Heart left ventricle (tissue), 16 donors: ENCODE measurements around the gene ARHGAP20. TPM values are rescaled to one million over a fixed set of nuclear protein-coding genes. Genes with fewer than 3 reads are reported as not detected.

Source experiments
- ATAC-seq, 4 donors: fragments of 200-7000 bp; cut with Tn5 transposase; one replicate each; pipeline ENCODE4 v1.9.1; 2020 to 2022; ENCODE audit warnings: moderate library complexity in 4 of 4, mild to moderate bottlenecking in 3 of 4, moderate number of reproducible peaks in 1 of 4
- DNase-seq, 5 donors: peaks; one replicate each; pipeline ENCODE4 v3.0.0-alpha.2; 2020
- H3K27ac ChIP-seq, 12 donors: fragments of 200-600 bp; sonication (generic) in 4 of 12; one replicate each; pipeline versions ENCODE4 v1.5.0 to v1.8.0; 2016 to 2022; ENCODE audit warnings: mild to moderate bottlenecking in 2 of 12
- H3K27me3 ChIP-seq, 9 donors: fragments of 200-600 bp; sonication (generic) in 2 of 9; one replicate each; pipeline versions ENCODE4 v1.5.1 to v1.8.0; 2016 to 2022; ENCODE audit warnings: mild to moderate bottlenecking in 3 of 9
- H3K36me3 ChIP-seq, 9 donors: fragments of 200-600 bp; sonication (generic) in 2 of 9; one replicate each; pipeline versions ENCODE4 v1.5.0 to v1.8.0; 2018 to 2022; ENCODE audit warnings: mild to moderate bottlenecking in 2 of 9
- H3K4me1 ChIP-seq, 12 donors: fragments of 200-600 bp; sonication (generic) in 4 of 12; one replicate each; pipeline versions ENCODE4 v1.5.0 to v1.8.0; 2016 to 2022; ENCODE audit warnings: mild to moderate bottlenecking in 3 of 12
- H3K4me3 ChIP-seq, 12 donors: fragments of 200-600 bp; sonication (generic) in 4 of 12; one replicate each; pipeline versions ENCODE4 v1.5.0 to v1.8.0; 2017 to 2022; ENCODE audit warnings: mild to moderate bottlenecking in 9 of 12, moderate library complexity in 4 of 12
- H3K9me3 ChIP-seq, 12 donors: fragments of 200-600 bp; sonication (generic) in 4 of 12; one replicate each; pipeline versions ENCODE4 v1.5.0 to v1.8.0; 2016 to 2022; ENCODE audit warnings: mild to moderate bottlenecking in 1 of 12
- CTCF ChIP-seq, 12 donors: fragments of 200-600 bp; sonication (generic) in 4 of 12; IDR thresholded peaks; one replicate each; pipeline versions ENCODE4 v1.5.0 to v1.8.0; 2018 to 2022; ENCODE audit warnings: antibody characterized with exemption in 12 of 12, mild to moderate bottlenecking in 5 of 12
- POLR2A ChIP-seq, 2 donors: fragments of 450-650 bp; IDR thresholded peaks; one replicate each; pipeline ENCODE4 v1.6.1; 2017; ENCODE audit warnings: antibody characterized with exemption in 2 of 2, mild to moderate bottlenecking in 2 of 2, moderate library complexity in 2 of 2
- WGBS, 4 donors: extraction: QIAGEN DNeasy Blood & Tissue Kit in 2 of 4; methylation state at CpG; one replicate each; pipeline versions ENCODE4 v1.1.5 to v1.1.7; 2013 to 2018; 5-methylcytosine and 5-hydroxymethylcytosine counted together
- intact Hi-C, 10 donors: fragments of 100-400 bp; cut with DNase I; formaldehyde crosslinking; loops; one replicate each; pipeline versions ENCODE4 v1.11.1 to v1.14.2; 2022
- polyA plus RNA-seq, 2 donors: library from polyadenylated mRNA; stranded (reverse); fragments of 200-250 nt; gene quantifications; one replicate each; pipeline ENCODE4 v1.2.3, GENCODE V29; 2013
- total RNA-seq, 9 donors: library from RNA; depleted of rRNA in 2 of 9; stranded (reverse); fragments of >200 nt in 2 of 9; fragmentation: NEBNext Ultra II Directional in 3 of 9; extraction: Animal tissue kit (Norgen Biotek cat#: 25700) in 3 of 9; gene quantifications; one replicate each; pipeline versions ENCODE4 v1.1.0 to v1.2.4, GENCODE V29; 2016 to 2023
- donor health status: ischemic (EF 13 %, LVEDD 7.1; RV severe dilation, severe dysfunction).
- donor health status: healthy with polysubstance abuse.
- donor health status: DM: no; HTN: yes; CAD: no.
- donor health status: DM: no; HTN: no; CAD: no.
- donor health status: ischemic (EF 25% LVEDD 6.9; RV normal size, moderate dysfunction).
- donor health status: ischemic (EF 25% LVEDD 5.7; RV mildly dilated, moderate dysfunction).
- donor health status: healthy.
- donor health status: DM: yes; HTN: yes; CAD: no.
- donor health status: ischemic (EF 35%, LVEDD 5.7; RV mildly dilated, moderate dysfunction).
- donor health status: nonischemic (EF 11% LVEDD 7.7; RV severe dilation, severe dysfunction).
- donor health status: DM: yes; HTN: yes; CAD: no.
- donor health status: PGD.
- donor health status: ischemic (EF 29% LVEDD 5.4; RV normal size, mild dysfunction).
- donor health status: nonischemic (EF 23%, LVEDD 6.1; RV moderate dilation, normal function).

The ARHGAP20 gene
- total and polyA plus RNA-seq, 11 donors = 0.05 to 2.1 (median 0.28) TPM

- Histone ChIP-seq H3K9me3 (peaks cover 0 to 11% (median 0%) of the 10 kb centered on the region in 12 donors), H3K4me1 (no peaks in the 10 kb centered on the region), H3K36me3 (no peaks in the 10 kb centered on the region), H3K27ac (no peak overlapping the region), H3K4me3 (no peak overlapping the region), H3K27me3 (peaks cover 0 to 15% (median 0%) of the 10 kb centered on the region in 9 donors)
- TF ChIP-seq POLR2A (IDR thresholded peaks at IDR 0.05) = no peak
- no peak for TF ChIP-seq CTCF (IDR thresholded peaks at IDR 0.05)
- DNase-seq = no peak
- intact Hi-C loops = no loop called here
- no peak for ATAC-seq
Measured at GRCh38 chr11:110728476-110728875, 16.2 kb upstream of the ARHGAP20 start.

GRCh38 chr11:110724358-110724757, 12.1 kb upstream of the ARHGAP20 start:
- Histone ChIP-seq H3K9me3 (peaks cover 0 to 11% (median 0%) of the 10 kb centered on the region in 12 donors), H3K27ac (no peak overlapping the region), H3K4me3 (no peak overlapping the region), H3K4me1 (no peaks in the 10 kb centered on the region), H3K27me3 (peaks cover 0 to 4% (median 0%) of the 10 kb centered on the region in 9 donors), H3K36me3 (no peaks in the 10 kb centered on the region)
- 61 to 90% (median 87%) methylated on average over 2 of the region's 2 CpGs for WGBS, 4 donors
- ATAC-seq = no peak
- TF ChIP-seq POLR2A (IDR thresholded peaks at IDR 0.05) = no peak
- no peak for TF ChIP-seq CTCF (IDR thresholded peaks at IDR 0.05)
- intact Hi-C loops = no loop called here
- DNase-seq = no peak

- no peak for ATAC-seq
- no peaks in the 10 kb centered on the region for H3K36me3 ChIP-seq
- intact Hi-C loops = no loop called here
- no peak overlapping the region for H3K27ac ChIP-seq
- H3K9me3 ChIP-seq = peaks cover 0 to 2% (median 0%) of the 10 kb centered on the region in 12 donors
- H3K27me3 ChIP-seq = peaks cover 0 to 10% (median 0%) of the 10 kb centered on the region in 9 donors
- H3K4me1 ChIP-seq = no peaks in the 10 kb centered on the region
- WGBS, 4 donors = 51 to 60% (median 58%) methylated on average over 3 of the region's 3 CpGs
- TF ChIP-seq POLR2A (IDR thresholded peaks at IDR 0.05) (no peak), CTCF (IDR thresholded peaks at IDR 0.05) (no peak)
- H3K4me3 ChIP-seq = no peak overlapping the region
- no peak for DNase-seq
Measured at GRCh38 chr11:110720431-110721275, 8.4 kb upstream of the ARHGAP20 start.

GRCh38 chr11:110716361-110716760, 4.1 kb upstream of the ARHGAP20 start:
- Histone ChIP-seq H3K4me1 (peaks cover 0 to 21% (median 9%) of the 10 kb centered on the region in 12 donors), H3K36me3 (no peaks in the 10 kb centered on the region), H3K9me3 (no peaks in the 10 kb centered on the region), H3K27me3 (peaks cover 0 to 38% (median 10%) of the 10 kb centered on the region in 9 donors), H3K4me3 (no peak overlapping the region), H3K27ac (no peak overlapping the region)
- DNase-seq = no peak
- WGBS, 4 donors = 91 to 97% (median 92%) methylated on average over 2 of the region's 2 CpGs
- no peak for TF ChIP-seq CTCF (IDR thresholded peaks at IDR 0.05)
- TF ChIP-seq POLR2A (IDR thresholded peaks at IDR 0.05) = no peak
- no peak for ATAC-seq
- intact Hi-C loops = loop anchor here in 2 of 10 donors (10.0 kb wide), 1 partner anchor 518 kb away; no protein-coding TSS in a partner anchor
